ENCODE data around the gene CDK16. TPM values are rescaled to one million over a fixed set of nuclear protein-coding genes. Genes with fewer than 3 reads are reported as not detected.

CDK16 gene
- total and polyA plus RNA-seq, 5 experiments from 2014 or later: 3.1 to 49.0 (median 13.6) TPM

GRCh38 chrX:47177079-47177478 is 41.4 kb upstream of the CDK16 start:
- no peaks in the 10 kb centered on the region for H3K27me3 Mint-ChIP-seq
- POLR2A ChIA-PET: no interaction called here
- peaks cover 0 to 8% (median 3%) of the 10 kb centered on the region in 4 donors for H3K4me1 Mint-ChIP-seq
- no peaks in the 10 kb centered on the region for H3K9me3 Mint-ChIP-seq
- no peak for DNase-seq
- no peak overlapping the region for H3K4me3 Mint-ChIP-seq
- H3K36me3 Mint-ChIP-seq: peaks cover 0 to 60% (median 0%) of the 10 kb centered on the region in 3 donors
- no peak overlapping the region for H3K27ac Mint-ChIP-seq
- ATAC-seq: no peak

GRCh38 chrX:47178337-47178736 is 40.1 kb upstream of the CDK16 start:
- ATAC-seq: no peak

GRCh38 chrX:47179221-47179927 is 39.1 kb upstream of the CDK16 start:
- POLR2A ChIA-PET: no interaction called here
- no peak for ATAC-seq
- no peaks in the 10 kb centered on the region for H3K27me3 Mint-ChIP-seq
- H3K4me1 Mint-ChIP-seq: peaks cover 0 to 8% (median 3%) of the 10 kb centered on the region in 4 donors
- no peak overlapping the region for H3K4me3 Mint-ChIP-seq
- peaks cover 0 to 53% (median 0%) of the 10 kb centered on the region in 3 donors for H3K36me3 Mint-ChIP-seq
- no peak for DNase-seq
- H3K9me3 Mint-ChIP-seq: no peaks in the 10 kb centered on the region
- peak overlapping the region in 1 of 10 donors; percentile 15 for H3K27ac Mint-ChIP-seq

More at GRCh38 chrX:47178337-47178736, 40.1 kb upstream of the CDK16 start:
- no peaks in the 10 kb centered on the region for H3K9me3 Mint-ChIP-seq
- H3K4me1 Mint-ChIP-seq: peaks cover 0 to 8% (median 3%) of the 10 kb centered on the region in 4 donors
- peak overlapping the region in 3 of 10 donors; percentile 24 to 53 (median 46) for H3K27ac Mint-ChIP-seq
- POLR2A ChIA-PET: no interaction called here
- H3K27me3 Mint-ChIP-seq: no peaks in the 10 kb centered on the region
- H3K36me3 Mint-ChIP-seq: peaks cover 0 to 57% (median 0%) of the 10 kb centered on the region in 3 donors
- H3K4me3 Mint-ChIP-seq: no peak overlapping the region
- DNase-seq: no peak

GRCh38 chrX:47179928-47180255 is 38.6 kb upstream of the CDK16 start:
- no peak for ATAC-seq
- Mint-ChIP-seq H3K27ac (no peak overlapping the region), H3K4me1 (peaks cover 0 to 8% (median 3%) of the 10 kb centered on the region in 4 donors), H3K36me3 (peaks cover 0 to 56% (median 0%) of the 10 kb centered on the region in 3 donors), H3K9me3 (no peaks in the 10 kb centered on the region), H3K27me3 (no peaks in the 10 kb centered on the region), H3K4me3 (no peak overlapping the region)
- DNase-seq: no peak
- POLR2A ChIA-PET: no interaction called here

GRCh38 chrX:47180346-47180745 is 38.1 kb upstream of the CDK16 start:
- H3K36me3 Mint-ChIP-seq: peaks cover 0 to 55% (median 0%) of the 10 kb centered on the region in 3 donors
- DNase-seq (no peak), ATAC-seq (no peak)
- POLR2A ChIA-PET: no interaction called here
- H3K4me3 Mint-ChIP-seq: no peak overlapping the region
- peak overlapping the region in 2 of 10 donors; percentile 64 to 69 for H3K27ac Mint-ChIP-seq
- H3K27me3 Mint-ChIP-seq: no peaks in the 10 kb centered on the region
- H3K4me1 Mint-ChIP-seq: peaks cover 0 to 8% (median 3%) of the 10 kb centered on the region in 4 donors
- no peaks in the 10 kb centered on the region for H3K9me3 Mint-ChIP-seq

GRCh38 chrX:47181301-47181700 is 37.2 kb upstream of the CDK16 start:
- POLR2A ChIA-PET: no interaction called here
- DNase-seq (no peak), ATAC-seq (no peak)
- H3K27me3 Mint-ChIP-seq: no peaks in the 10 kb centered on the region
- peaks cover 0 to 51% (median 0%) of the 10 kb centered on the region in 3 donors for H3K36me3 Mint-ChIP-seq
- peaks cover 0 to 7% (median 3%) of the 10 kb centered on the region in 4 donors for H3K4me1 Mint-ChIP-seq
- H3K4me3 Mint-ChIP-seq: peak overlapping the region in 1 of 10 donors; percentile 29
- no peaks in the 10 kb centered on the region for H3K9me3 Mint-ChIP-seq
- H3K27ac Mint-ChIP-seq: peak overlapping the region in 1 of 10 donors; percentile 24

- Mint-ChIP-seq H3K36me3 (peaks cover 0 to 51% (median 0%) of the 10 kb centered on the region in 3 donors), H3K4me1 (peaks cover 0 to 4% (median 0%) of the 10 kb centered on the region in 4 donors), H3K9me3 (no peaks in the 10 kb centered on the region), H3K4me3 (no peak overlapping the region), H3K27ac (peak overlapping the region in 1 of 10 donors; percentile 47), H3K27me3 (no peaks in the 10 kb centered on the region)
- POLR2A ChIA-PET: no interaction called here
- ATAC-seq (no peak), DNase-seq (no peak)
Observed at GRCh38 chrX:47182106-47182700, 36.3 kb upstream of the CDK16 start.

- Mint-ChIP-seq H3K27me3 (no peaks in the 10 kb centered on the region), H3K4me1 (peaks cover 0 to 2% (median under 1%) of the 10 kb centered on the region in 4 donors), H3K27ac (no peak overlapping the region), H3K4me3 (no peak overlapping the region), H3K36me3 (peaks cover 0 to 38% (median 0%) of the 10 kb centered on the region in 3 donors), H3K9me3 (no peaks in the 10 kb centered on the region)
- ATAC-seq (no peak), DNase-seq (no peak)
- POLR2A ChIA-PET: no interaction called here
Observed at GRCh38 chrX:47184486-47184885, 34.0 kb upstream of the CDK16 start.

- Mint-ChIP-seq H3K4me1 (peaks cover under 1 to 2% (median under 1%) of the 10 kb centered on the region in 4 donors), H3K9me3 (no peaks in the 10 kb centered on the region), H3K4me3 (no peak overlapping the region), H3K36me3 (peaks cover 0 to 38% (median 0%) of the 10 kb centered on the region in 3 donors), H3K27ac (no peak overlapping the region), H3K27me3 (no peaks in the 10 kb centered on the region)
- no peak for ATAC-seq
- POLR2A ChIA-PET: no interaction called here
- no peak for DNase-seq
Observed at GRCh38 chrX:47185241-47185640, 33.2 kb upstream of the CDK16 start.

- DNase-seq (no peak), ATAC-seq (no peak)
- no peaks in the 10 kb centered on the region for H3K27me3 Mint-ChIP-seq
- peaks cover 0 to 32% (median 0%) of the 10 kb centered on the region in 3 donors for H3K36me3 Mint-ChIP-seq
- H3K4me1 Mint-ChIP-seq: peaks cover 4 to 9% (median 8%) of the 10 kb centered on the region in 4 donors
- peak overlapping the region in 1 of 10 donors; percentile 77 for H3K27ac Mint-ChIP-seq
- POLR2A ChIA-PET: no interaction called here
- no peaks in the 10 kb centered on the region for H3K9me3 Mint-ChIP-seq
- H3K4me3 Mint-ChIP-seq: no peak overlapping the region
Observed at GRCh38 chrX:47186096-47186740, 32.3 kb upstream of the CDK16 start.

- POLR2A ChIA-PET: no interaction called here
- DNase-seq (no peak), ATAC-seq (no peak)
- peaks cover 6 to 16% (median 9%) of the 10 kb centered on the region in 4 donors for H3K4me1 Mint-ChIP-seq
- H3K27ac Mint-ChIP-seq: peak overlapping the region in 3 of 10 donors; percentile 1 to 73 (median 67)
- H3K4me3 Mint-ChIP-seq: no peak overlapping the region
- peaks cover 0 to 26% (median 0%) of the 10 kb centered on the region in 3 donors for H3K36me3 Mint-ChIP-seq
- no peaks in the 10 kb centered on the region for H3K27me3 Mint-ChIP-seq
- no peaks in the 10 kb centered on the region for H3K9me3 Mint-ChIP-seq
Observed at GRCh38 chrX:47187106-47187677, 31.3 kb upstream of the CDK16 start.

GRCh38 chrX:47189906-47190305 is 28.6 kb upstream of the CDK16 start:
- Mint-ChIP-seq H3K9me3 (no peaks in the 10 kb centered on the region), H3K36me3 (peaks cover 0 to 17% (median 0%) of the 10 kb centered on the region in 3 donors), H3K27me3 (no peaks in the 10 kb centered on the region), H3K4me1 (peaks cover 15 to 36% (median 22%) of the 10 kb centered on the region in 4 donors), H3K27ac (peak overlapping the region in 3 of 10 donors; percentile 27 to 43 (median 39)), H3K4me3 (no peak overlapping the region)
- DNase-seq: no peak
- POLR2A ChIA-PET: interaction anchor here (0.6 to 1.8 kb wide), 3 partner anchors 12 to 43 kb away, joined by 4 to 19 read pairs (median 6); partner anchors contain the start of gene USP11
- no peak for ATAC-seq
